ENCODE measurements around the gene C6. TPM values are rescaled to one million over a fixed set of nuclear protein-coding genes. Genes with fewer than 3 reads are reported as not detected.

Gene C6
- total RNA-seq, 3 donors from 2014 or later: 1.2 to 113 (median 8.5) TPM

DNA sequence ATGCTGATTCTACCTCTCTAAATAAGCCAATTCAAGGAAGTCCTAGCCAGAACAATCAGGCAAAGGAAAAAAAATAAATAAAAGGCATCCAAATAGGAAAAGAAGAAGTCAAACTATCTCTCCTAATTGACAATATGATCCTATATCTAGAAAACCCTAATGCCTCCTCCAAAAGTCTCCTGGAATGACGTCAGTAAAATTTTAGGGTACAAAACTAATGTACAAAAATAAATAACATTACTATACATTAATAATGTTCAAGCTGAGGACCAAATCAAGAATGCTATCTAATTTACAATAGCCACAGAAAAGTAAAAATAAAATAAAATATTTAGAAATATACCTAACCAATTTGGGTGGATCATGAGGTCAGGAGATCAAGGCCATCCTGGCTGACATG lies 33.8 kb upstream of the C6 start:
- TF ChIP-seq POLR2AphosphoS5 (IDR thresholded peaks at IDR 0.05) (no peak), POLR2A (IDR thresholded peaks at IDR 0.05) (no peak)
- TF ChIP-seq, protein P1, sequence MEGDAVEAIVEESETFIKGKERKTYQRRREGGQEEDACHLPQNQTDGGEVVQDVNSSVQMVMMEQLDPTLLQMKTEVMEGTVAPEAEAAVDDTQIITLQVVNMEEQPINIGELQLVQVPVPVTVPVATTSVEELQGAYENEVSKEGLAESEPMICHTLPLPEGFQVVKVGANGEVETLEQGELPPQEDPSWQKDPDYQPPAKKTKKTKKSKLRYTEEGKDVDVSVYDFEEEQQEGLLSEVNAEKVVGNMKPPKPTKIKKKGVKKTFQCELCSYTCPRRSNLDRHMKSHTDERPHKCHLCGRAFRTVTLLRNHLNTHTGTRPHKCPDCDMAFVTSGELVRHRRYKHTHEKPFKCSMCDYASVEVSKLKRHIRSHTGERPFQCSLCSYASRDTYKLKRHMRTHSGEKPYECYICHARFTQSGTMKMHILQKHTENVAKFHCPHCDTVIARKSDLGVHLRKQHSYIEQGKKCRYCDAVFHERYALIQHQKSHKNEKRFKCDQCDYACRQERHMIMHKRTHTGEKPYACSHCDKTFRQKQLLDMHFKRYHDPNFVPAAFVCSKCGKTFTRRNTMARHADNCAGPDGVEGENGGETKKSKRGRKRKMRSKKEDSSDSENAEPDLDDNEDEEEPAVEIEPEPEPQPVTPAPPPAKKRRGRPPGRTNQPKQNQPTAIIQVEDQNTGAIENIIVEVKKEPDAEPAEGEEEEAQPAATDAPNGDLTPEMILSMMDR (IDR thresholded peaks at IDR 0.05): no peak

DNA sequence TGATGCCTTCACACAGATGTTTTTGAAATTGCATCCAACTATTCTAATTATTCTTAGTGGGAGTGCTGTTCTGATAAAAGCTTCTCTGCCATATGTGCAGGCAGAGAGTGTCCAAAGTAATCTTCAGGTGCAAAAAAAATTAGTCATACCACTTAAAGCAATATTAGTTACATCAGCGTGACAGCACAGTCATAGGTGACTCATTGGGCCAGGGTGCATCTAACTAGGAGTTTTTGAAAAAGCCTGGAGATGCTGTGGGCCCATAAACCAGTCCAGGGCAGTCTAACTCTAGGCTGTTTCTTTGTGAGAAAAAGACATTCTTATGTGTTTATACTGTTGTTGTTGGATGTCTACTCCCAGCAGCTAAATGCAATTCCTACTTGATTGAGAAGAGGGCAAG lies 33.0 kb upstream of the C6 start:
- Histone ChIP-seq H3K27me3 (no peaks in the 10 kb centered on the region), H3K4me3 (no peak overlapping the region), H3K9me3 (peaks cover 0 to 8% of the 10 kb centered on the region in 2 donors), H3K27ac (no peak overlapping the region), H3K4me1 (no peaks in the 10 kb centered on the region), H3K36me3 (no peaks in the 10 kb centered on the region)
- no peak for TF ChIP-seq POLR2A (IDR thresholded peaks at IDR 0.05)
- no peak for TF ChIP-seq POLR2AphosphoS5 (IDR thresholded peaks at IDR 0.05)
- TF ChIP-seq, protein P1 (IDR thresholded peaks at IDR 0.05): no peak
- DNase-seq (ENCODE audit: low spot score in 2 of 2): no peak
- intact Hi-C loops (cut with DNase I; ENCODE audit: low total_unique reads): no loop called here

More for the DNA sequence above, 33.8 kb upstream of the C6 start:
- Histone ChIP-seq H3K4me1 (no peaks in the 10 kb centered on the region), H3K27ac (no peak overlapping the region), H3K4me3 (no peak overlapping the region), H3K27me3 (no peaks in the 10 kb centered on the region), H3K9me3 (peaks cover 0 to 8% of the 10 kb centered on the region in 2 donors), H3K36me3 (no peaks in the 10 kb centered on the region)
- no peak for DNase-seq (ENCODE audit: low spot score in 2 of 2)
- intact Hi-C loops (cut with DNase I; ENCODE audit: low total_unique reads): no loop called here

- no peaks in the 10 kb centered on the region for H3K36me3 ChIP-seq
- intact Hi-C loops (cut with DNase I; ENCODE audit: low total_unique reads): no loop called here
- no peak overlapping the region for H3K27ac ChIP-seq
- no peak overlapping the region for H3K4me3 ChIP-seq
- no peaks in the 10 kb centered on the region for H3K4me1 ChIP-seq
- H3K9me3 ChIP-seq: peaks cover 0 to 5% of the 10 kb centered on the region in 2 donors
- no peak for DNase-seq (ENCODE audit: low spot score in 2 of 2)
- TF ChIP-seq, protein P1 (IDR thresholded peaks at IDR 0.05): no peak
- no peak for TF ChIP-seq POLR2A (IDR thresholded peaks at IDR 0.05)
- no peak for TF ChIP-seq POLR2AphosphoS5 (IDR thresholded peaks at IDR 0.05)
- no peaks in the 10 kb centered on the region for H3K27me3 ChIP-seq
Measured at GRCh38 chr5:41243558-41243957, 30.2 kb upstream of the C6 start.

- no peaks in the 10 kb centered on the region for H3K27me3 ChIP-seq
Measured at GRCh38 chr5:41240985-41241384, 27.7 kb upstream of the C6 start.

GRCh38 chr5:41240390-41240789 lies 27.1 kb upstream of the C6 start:
- H3K4me1 ChIP-seq: no peaks in the 10 kb centered on the region
- no peak overlapping the region for H3K4me3 ChIP-seq
- H3K27ac ChIP-seq: no peak overlapping the region
- no peaks in the 10 kb centered on the region for H3K9me3 ChIP-seq
- no peak for DNase-seq (ENCODE audit: low spot score in 2 of 2)
- H3K27me3 ChIP-seq: no peaks in the 10 kb centered on the region
- TF ChIP-seq, protein P1 (IDR thresholded peaks at IDR 0.05): no peak
- TF ChIP-seq POLR2A (IDR thresholded peaks at IDR 0.05) (no peak), POLR2AphosphoS5 (IDR thresholded peaks at IDR 0.05) (no peak)
- no peaks in the 10 kb centered on the region for H3K36me3 ChIP-seq
- intact Hi-C loops (cut with DNase I; ENCODE audit: low total_unique reads): no loop called here

More at GRCh38 chr5:41240985-41241384, 27.7 kb upstream of the C6 start:
- Histone ChIP-seq H3K27ac (no peak overlapping the region), H3K9me3 (no peaks in the 10 kb centered on the region), H3K4me3 (no peak overlapping the region), H3K4me1 (no peaks in the 10 kb centered on the region), H3K36me3 (no peaks in the 10 kb centered on the region)
- intact Hi-C loops (cut with DNase I; ENCODE audit: low total_unique reads): no loop called here
- no peak for DNase-seq (ENCODE audit: low spot score in 2 of 2)
- TF ChIP-seq, protein P1 (IDR thresholded peaks at IDR 0.05): no peak
- no peak for TF ChIP-seq POLR2A (IDR thresholded peaks at IDR 0.05)
- TF ChIP-seq POLR2AphosphoS5 (IDR thresholded peaks at IDR 0.05): no peak
